Ureter (tissue), 1 donor: ENCODE measurements around the gene FLNC. TPM values are rescaled to one million over a fixed set of nuclear protein-coding genes. Genes with fewer than 3 reads are reported as not detected.

Source experiments
- DNase-seq: peaks from one replicate; pipeline ENCODE4 v3.0.0-alpha.2; 2020; ENCODE audit warnings: low spot score
- total RNA-seq: library from RNA; stranded (reverse); gene quantifications from one replicate; pipeline ENCODE4 v1.2.4, GENCODE V29; 2023
- donor health status: DM: yes; HTN: yes; CAD: no.

FLNC gene
- total RNA-seq, 1 donor from 2014 or later, result 84.1 TPM

DNA sequence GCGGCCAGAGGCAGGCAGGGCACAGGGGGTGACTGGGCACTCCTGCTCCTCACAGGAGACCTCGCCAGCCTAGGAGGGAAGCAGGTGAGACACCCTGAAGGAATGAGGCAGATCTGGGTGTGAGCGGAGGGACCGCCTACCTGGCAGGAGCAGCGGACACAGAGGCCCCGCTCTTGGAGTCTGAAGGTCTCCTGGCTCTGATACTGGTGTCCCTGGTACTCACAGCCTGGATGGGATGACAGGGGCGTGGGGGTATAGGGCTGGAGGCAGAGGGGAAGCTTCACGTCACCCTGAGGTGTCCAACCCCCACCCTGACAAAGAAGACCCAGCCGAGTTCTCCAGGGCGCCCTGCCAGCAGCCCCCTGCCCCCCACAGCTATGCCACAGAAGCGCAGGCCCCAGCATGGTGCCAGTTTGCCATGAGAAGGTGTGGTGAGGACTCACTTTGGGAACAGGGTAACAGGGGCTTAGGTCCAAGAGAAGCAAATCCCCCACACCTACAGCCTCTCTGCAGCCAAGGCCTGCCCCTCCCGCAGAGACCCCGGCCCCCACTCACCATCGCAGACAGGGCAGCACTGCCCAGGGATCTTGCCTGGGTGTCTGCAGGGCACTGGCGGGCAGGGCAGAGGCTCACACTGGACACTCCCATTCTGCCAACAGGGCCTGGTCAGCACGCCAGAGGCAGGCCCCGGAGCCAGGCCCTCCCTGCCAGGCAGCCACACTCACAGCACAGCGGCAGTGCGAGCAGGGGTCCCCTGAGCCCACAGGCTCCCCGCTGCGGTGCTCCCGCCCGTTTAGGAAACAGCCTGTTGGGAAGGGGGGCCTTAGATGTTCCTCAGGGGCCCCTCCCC, 63.3 kb downstream of the FLNC start:
- DNase-seq, result peak; percentile 73

- DNase-seq, result no peak
Measured at GRCh38 chr7:128894101-128894440, 63.9 kb downstream of the FLNC start.

DNA sequence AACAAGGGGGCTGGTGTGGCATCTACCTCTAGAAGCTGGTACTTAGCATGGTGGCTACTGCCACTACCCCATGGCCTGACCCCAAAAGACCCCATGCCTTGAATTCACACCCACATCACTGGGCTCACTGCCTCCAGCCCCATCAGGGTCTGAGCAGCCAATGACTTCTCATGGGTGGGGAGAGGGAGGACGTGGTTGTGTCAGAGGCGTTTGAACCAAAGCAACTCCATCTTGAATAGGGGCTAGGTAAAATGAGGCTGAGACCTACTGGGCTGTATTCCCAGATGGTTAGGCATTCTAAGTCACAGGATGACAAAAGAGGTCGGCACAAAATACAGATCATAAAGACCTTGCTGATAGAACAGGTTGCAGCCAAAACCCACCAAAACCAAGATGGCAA, 65.1 kb downstream of the FLNC start:
- DNase-seq, result no peak

DNA sequence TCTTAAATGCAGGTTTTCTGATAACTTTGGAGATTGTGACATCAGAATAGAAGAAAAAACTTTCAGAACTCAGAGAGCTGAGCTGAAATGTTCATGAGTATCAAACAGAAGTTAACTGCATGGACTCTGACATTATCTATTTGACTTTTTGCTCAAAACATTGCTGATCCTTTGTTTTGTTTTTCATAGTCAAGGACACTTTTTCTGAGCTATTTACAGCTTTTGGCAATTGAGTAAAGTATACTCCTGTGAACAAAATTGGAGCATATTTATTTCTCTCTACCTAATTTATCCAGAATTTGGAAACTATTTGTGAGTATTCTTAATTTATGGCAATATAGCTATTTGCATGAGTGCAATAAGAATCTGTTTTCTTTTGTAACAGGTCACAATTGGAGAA, 69.2 kb downstream of the FLNC start:
- DNase-seq, result no peak

- DNase-seq, result no peak
Measured at GRCh38 chr7:128900237-128900636, 70.0 kb downstream of the FLNC start.

- DNase-seq, result no peak
Measured at GRCh38 chr7:128902761-128903585, 72.8 kb downstream of the FLNC start.

DNA sequence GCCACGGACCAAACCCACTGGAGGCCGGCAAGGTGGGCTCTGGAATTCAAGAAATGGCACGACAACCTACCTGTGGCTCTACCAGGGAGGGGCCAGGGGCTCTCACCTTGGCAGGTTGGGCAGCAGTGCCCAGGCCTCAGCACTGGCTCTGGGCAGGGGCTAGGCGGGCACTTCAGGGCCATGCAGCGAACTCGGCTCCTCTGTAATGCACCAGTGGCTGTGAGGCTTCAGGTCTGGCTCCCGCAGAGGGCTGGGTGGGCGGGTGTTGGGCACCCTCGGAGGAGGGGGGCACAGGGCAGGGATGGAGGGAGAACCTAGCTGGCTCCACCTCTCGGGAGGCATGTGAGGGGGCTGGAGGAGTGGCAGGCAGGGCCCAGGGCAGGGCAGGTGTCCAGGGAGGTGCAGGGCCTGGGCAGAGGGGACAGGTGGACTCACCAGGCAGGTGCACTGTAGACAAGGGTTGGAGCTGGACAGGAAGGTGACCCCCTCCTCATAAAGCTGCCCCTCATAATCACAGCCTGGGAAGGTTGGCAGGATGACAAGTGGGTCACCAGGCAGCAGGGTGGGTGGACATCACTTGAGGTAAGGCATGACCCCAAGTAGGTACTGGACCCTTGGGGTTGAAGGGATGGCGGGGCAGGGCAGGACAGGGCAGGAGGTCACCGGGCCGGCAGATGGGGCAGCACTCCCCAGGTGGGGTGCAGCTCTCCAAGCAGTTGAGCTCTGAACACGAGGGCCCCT, 73.6 kb downstream of the FLNC start:
- DNase-seq, result no peak

- no peak for DNase-seq
Measured at GRCh38 chr7:128904381-128905197, 74.4 kb downstream of the FLNC start.

DNA sequence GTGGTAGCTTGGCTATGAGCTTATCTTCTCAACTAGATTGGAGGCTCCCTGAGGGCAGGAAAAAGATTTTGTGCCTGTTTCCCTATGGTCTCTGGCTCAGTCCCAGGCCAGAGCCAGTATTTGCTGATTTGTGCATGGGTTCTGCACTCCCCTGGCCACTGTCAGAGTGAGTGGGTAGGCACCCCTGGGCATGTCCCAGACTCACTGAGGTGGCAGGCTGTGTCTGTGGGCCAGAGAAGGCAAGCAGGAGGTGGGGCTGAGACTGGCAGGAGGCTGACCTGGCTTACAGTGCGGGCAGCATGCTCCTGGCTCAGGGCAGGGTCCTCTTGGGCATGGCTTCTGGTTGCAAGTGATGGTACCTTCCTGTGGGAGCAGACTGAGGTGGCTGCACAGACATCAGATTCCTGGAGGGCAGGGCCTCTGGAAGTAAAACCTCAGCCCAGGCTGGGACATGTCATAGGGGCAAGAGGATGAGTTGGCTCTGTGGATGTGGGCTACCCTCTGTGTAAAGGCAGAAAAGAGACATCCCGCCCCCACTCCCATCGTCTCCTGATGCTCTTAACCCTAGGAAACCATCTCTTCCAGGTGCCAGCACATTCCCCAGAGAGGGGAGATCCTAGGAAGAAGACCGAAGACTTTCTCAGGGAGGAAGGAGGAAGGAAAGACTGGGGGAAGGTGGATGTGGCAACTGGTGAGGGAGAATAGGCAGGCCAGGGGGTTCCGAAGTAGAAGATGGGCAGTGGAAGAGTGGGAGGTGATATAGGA, 76.0 kb downstream of the FLNC start:
- no peak for DNase-seq

GRCh38 chr7:128906766-128907559, 76.8 kb downstream of the FLNC start:
- no peak for DNase-seq

Other genes with a start within 250 kb of the FLNC start
- gene GARIN1A, start 158.1 kb upstream of the FLNC start, total RNA-seq, result 6.4 TPM
- 82.5 TPM for gene CALU, start 91.0 kb upstream of the FLNC start, total RNA-seq
- not detected for gene OPN1SW, start 54.6 kb upstream of the FLNC start, total RNA-seq
- 12.5 TPM for gene CCDC136, start 38.4 kb upstream of the FLNC start, total RNA-seq
- 133 TPM for gene ATP6V1F, start 32.5 kb downstream of the FLNC start, total RNA-seq
- gene KCP, start 80.3 kb downstream of the FLNC start, total RNA-seq, result 14.5 TPM
- 32.0 TPM for gene IRF5, start 107.5 kb downstream of the FLNC start, total RNA-seq
- gene TNPO3, start 224.7 kb downstream of the FLNC start, total RNA-seq, result 43.4 TPM